Measurements from ENCODE around the gene MYL7. TPM values are rescaled to one million over a fixed set of nuclear protein-coding genes. Genes with fewer than 3 reads are reported as not detected.
"Not testable (repeated sequence)": the region's sequence is repeated elsewhere in the genome, so short reads cannot be mapped to it uniquely, and the experiment has no call there.

Gene MYL7
- polyA plus RNA-seq, 6 donors from 2014 or later: not detected

GRCh38 chr7:44180631-44181030, 39.5 kb upstream of the MYL7 start:
- H3K4me3 Mint-ChIP-seq: no peak overlapping the region
- no peak for DNase-seq
- no peak for ATAC-seq (ENCODE audit: low read depth in 2 of 2)

GRCh38 chr7:44177570-44178131, 36.5 kb upstream of the MYL7 start:
- Mint-ChIP-seq H3K27ac (no peak overlapping the region), H3K36me3 (no peaks in the 10 kb centered on the region), H3K27me3 (peaks cover 11 to 34% (median 15%) of the 10 kb centered on the region in 3 donors), H3K4me3 (no peak overlapping the region), H3K4me1 (peaks cover 4 to 8% (median 5%) of the 10 kb centered on the region in 3 donors), H3K9me3 (peaks cover 2 to 7% (median 4%) of the 10 kb centered on the region in 7 donors)
- no peak for DNase-seq
- ATAC-seq (ENCODE audit: low read depth in 2 of 2): no peak

More at GRCh38 chr7:44180631-44181030, 39.5 kb upstream of the MYL7 start:
- Mint-ChIP-seq H3K27ac (no peak overlapping the region), H3K27me3 (peaks cover 11 to 34% (median 15%) of the 10 kb centered on the region in 3 donors), H3K36me3 (no peaks in the 10 kb centered on the region), H3K4me1 (peaks cover 0 to 5% (median 0%) of the 10 kb centered on the region in 3 donors), H3K9me3 (peaks cover 0 to 14% (median 5%) of the 10 kb centered on the region in 7 donors)

- no peak for ATAC-seq (ENCODE audit: low read depth in 2 of 2)
- no peak for DNase-seq
- Mint-ChIP-seq H3K36me3 (no peaks in the 10 kb centered on the region), H3K4me1 (peaks cover 4 to 8% (median 5%) of the 10 kb centered on the region in 3 donors), H3K9me3 (peaks cover 0 to 6% (median 2%) of the 10 kb centered on the region in 7 donors), H3K4me3 (no peak overlapping the region), H3K27ac (no peak overlapping the region), H3K27me3 (peaks cover 11 to 26% (median 15%) of the 10 kb centered on the region in 3 donors)
These were observed 35.4 kb upstream of the MYL7 start for GRCh38 chr7:44176486-44176885.

- peaks cover 4 to 8% (median 5%) of the 10 kb centered on the region in 3 donors for H3K4me1 Mint-ChIP-seq
- no peaks in the 10 kb centered on the region for H3K36me3 Mint-ChIP-seq
- peaks cover 0 to 6% (median 2%) of the 10 kb centered on the region in 7 donors for H3K9me3 Mint-ChIP-seq
- DNase-seq (no peak), ATAC-seq (ENCODE audit: low read depth in 2 of 2) (no peak)
- peak overlapping the region in 1 of 6 donors; percentile 31 for H3K27ac Mint-ChIP-seq
- H3K27me3 Mint-ChIP-seq: peaks cover 11 to 19% (median 15%) of the 10 kb centered on the region in 3 donors
- no peak overlapping the region for H3K4me3 Mint-ChIP-seq
These were observed 34.6 kb upstream of the MYL7 start for GRCh38 chr7:44175730-44176129.

GRCh38 chr7:44174694-44174948, 33.5 kb upstream of the MYL7 start:
- peak overlapping the region in 1 of 6 donors; percentile 19 for H3K27ac Mint-ChIP-seq
- H3K9me3 Mint-ChIP-seq; H3K4me3 Mint-ChIP-seq; H3K36me3 Mint-ChIP-seq; ATAC-seq (ENCODE audit: low read depth in 2 of 2); H3K4me1 Mint-ChIP-seq; DNase-seq: not testable (repeated sequence)
- peaks cover 11 to 18% (median 15%) of the 10 kb centered on the region in 3 donors for H3K27me3 Mint-ChIP-seq

GRCh38 chr7:44173911-44174693, 33.0 kb upstream of the MYL7 start:
- Mint-ChIP-seq H3K9me3 (peaks cover 0 to 6% (median 2%) of the 10 kb centered on the region in 7 donors), H3K4me3 (peak overlapping the region in 1 of 8 donors; percentile 57), H3K4me1 (peaks cover 4 to 8% (median 5%) of the 10 kb centered on the region in 3 donors), H3K27me3 (peaks cover 11 to 14% (median 12%) of the 10 kb centered on the region in 3 donors), H3K36me3 (no peaks in the 10 kb centered on the region), H3K27ac (peak overlapping the region in 1 of 6 donors; percentile 19)
- ATAC-seq (ENCODE audit: low read depth in 2 of 2) (no peak), DNase-seq (no peak)

- Mint-ChIP-seq H3K4me3 (no peak overlapping the region), H3K36me3 (no peaks in the 10 kb centered on the region), H3K27me3 (peaks cover 6 to 13% (median 7%) of the 10 kb centered on the region in 3 donors), H3K27ac (peak overlapping the region in 2 of 6 donors; percentile 1 to 16), H3K9me3 (peaks cover 0 to 6% (median 2%) of the 10 kb centered on the region in 7 donors), H3K4me1 (peaks cover 7 to 14% (median 10%) of the 10 kb centered on the region in 3 donors)
- ATAC-seq (ENCODE audit: low read depth in 2 of 2): no peak
- no peak for DNase-seq
These were observed 31.8 kb upstream of the MYL7 start for GRCh38 chr7:44172803-44173424.

GRCh38 chr7:44172352-44172751, 31.2 kb upstream of the MYL7 start:
- no peak for ATAC-seq (ENCODE audit: low read depth in 2 of 2)
- peaks cover 0 to 6% (median 2%) of the 10 kb centered on the region in 7 donors for H3K9me3 Mint-ChIP-seq
- H3K27me3 Mint-ChIP-seq: peaks cover under 1 to 13% (median 5%) of the 10 kb centered on the region in 3 donors

GRCh38 chr7:44171901-44172300, 30.8 kb upstream of the MYL7 start:
- H3K36me3 Mint-ChIP-seq: not testable (repeated sequence)

More at GRCh38 chr7:44172352-44172751, 31.2 kb upstream of the MYL7 start:
- peaks cover 13 to 20% (median 16%) of the 10 kb centered on the region in 3 donors for H3K4me1 Mint-ChIP-seq
- H3K4me3 Mint-ChIP-seq: peak overlapping the region in 1 of 8 donors; percentile 24
- DNase-seq: no peak
- no peaks in the 10 kb centered on the region for H3K36me3 Mint-ChIP-seq
- H3K27ac Mint-ChIP-seq: no peak overlapping the region

GRCh38 chr7:44167920-44168319, 26.8 kb upstream of the MYL7 start:
- peaks cover 8 to 20% (median 11%) of the 10 kb centered on the region in 3 donors for H3K4me1 Mint-ChIP-seq
- no peak overlapping the region for H3K4me3 Mint-ChIP-seq
- ATAC-seq (ENCODE audit: low read depth in 2 of 2): peak; percentile 85 to 90
- H3K27ac Mint-ChIP-seq: peak overlapping the region in 3 of 6 donors; percentile 10 to 71 (median 39)
- peaks cover 0 to 9% (median 3%) of the 10 kb centered on the region in 7 donors for H3K9me3 Mint-ChIP-seq
- peak; percentile 39 for DNase-seq
- peaks cover 0 to 4% of the 10 kb centered on the region in 2 donors for H3K36me3 Mint-ChIP-seq
- no peaks in the 10 kb centered on the region for H3K27me3 Mint-ChIP-seq

More at GRCh38 chr7:44171901-44172300, 30.8 kb upstream of the MYL7 start:
- H3K9me3 Mint-ChIP-seq; DNase-seq; H3K4me3 Mint-ChIP-seq; H3K27ac Mint-ChIP-seq; ATAC-seq (ENCODE audit: low read depth in 2 of 2): not testable (repeated sequence)
- peaks cover 0 to 11% (median under 1%) of the 10 kb centered on the region in 3 donors for H3K27me3 Mint-ChIP-seq
- peaks cover 14 to 24% (median 20%) of the 10 kb centered on the region in 3 donors for H3K4me1 Mint-ChIP-seq

GRCh38 chr7:44163591-44163990, 22.5 kb upstream of the MYL7 start:
- Mint-ChIP-seq H3K36me3 (peaks cover 0 to 4% of the 10 kb centered on the region in 2 donors), H3K9me3 (peaks cover 0 to 9% (median 3%) of the 10 kb centered on the region in 7 donors), H3K27me3 (no peaks in the 10 kb centered on the region), H3K4me1 (peaks cover 8 to 16% (median 11%) of the 10 kb centered on the region in 3 donors), H3K4me3 (no peak overlapping the region), H3K27ac (no peak overlapping the region)
- no peak for DNase-seq
- no peak for ATAC-seq (ENCODE audit: low read depth in 2 of 2)

- Mint-ChIP-seq H3K4me1 (peaks cover 6 to 9% (median 9%) of the 10 kb centered on the region in 3 donors), H3K27ac (peak overlapping the region in 1 of 6 donors; percentile 57), H3K9me3 (peaks cover 0 to 9% (median 3%) of the 10 kb centered on the region in 7 donors), H3K4me3 (no peak overlapping the region), H3K36me3 (peaks cover 0 to 4% of the 10 kb centered on the region in 2 donors), H3K27me3 (no peaks in the 10 kb centered on the region)
- no peak for ATAC-seq (ENCODE audit: low read depth in 2 of 2)
- no peak for DNase-seq
These were observed 21.8 kb upstream of the MYL7 start for GRCh38 chr7:44162785-44163395.

- no peak for ATAC-seq (ENCODE audit: low read depth in 2 of 2)
- H3K27ac Mint-ChIP-seq: no peak overlapping the region
These were observed 21.0 kb upstream of the MYL7 start for GRCh38 chr7:44162179-44162578.

More at GRCh38 chr7:44162179-44162578, 21.0 kb upstream of the MYL7 start:
- Mint-ChIP-seq H3K4me3 (no peak overlapping the region), H3K27me3 (no peaks in the 10 kb centered on the region), H3K4me1 (peaks cover 0 to 2% (median 2%) of the 10 kb centered on the region in 3 donors), H3K36me3 (peaks cover 0 to 4% of the 10 kb centered on the region in 2 donors), H3K9me3 (peaks cover 0 to 9% (median 3%) of the 10 kb centered on the region in 7 donors)
- no peak for DNase-seq

Measured in naive B cell (primary cell).